ENCODE results near the gene ITGA3.

ITGA3 gene

DNA sequence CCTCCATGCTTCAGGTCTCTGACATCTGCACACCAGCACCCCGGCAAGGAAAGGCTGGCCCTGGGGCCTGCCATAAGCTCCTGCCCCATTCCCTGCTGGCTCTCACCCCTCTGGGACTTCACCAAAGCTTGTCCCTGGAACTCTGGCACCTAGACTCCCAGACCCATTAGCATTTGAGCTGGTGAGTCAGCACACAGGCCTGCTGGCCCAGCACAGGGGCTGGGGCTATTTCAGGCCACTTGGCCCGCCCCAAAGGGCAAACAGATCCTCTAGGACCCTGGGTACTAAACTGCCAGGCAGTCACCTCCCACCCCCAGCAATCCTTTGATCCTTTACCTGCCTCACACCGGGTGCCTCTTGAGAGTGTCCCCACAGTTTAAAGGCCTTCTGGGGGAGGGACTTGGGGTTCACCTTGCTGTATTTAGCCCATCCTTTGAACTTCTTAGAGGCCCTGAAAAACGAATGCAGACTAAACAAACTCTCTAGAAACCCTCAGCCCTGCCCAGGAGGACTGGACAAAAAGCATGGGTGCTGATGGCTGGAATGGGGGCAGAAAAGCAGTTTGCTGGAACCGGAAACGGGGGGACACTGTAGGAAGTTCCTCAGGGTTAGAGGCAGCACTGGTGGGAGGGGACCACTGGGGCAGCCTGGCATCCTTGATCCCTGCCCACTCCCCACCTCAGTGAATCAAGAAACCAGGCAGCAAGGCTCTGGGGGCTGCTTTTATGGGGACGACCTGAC is 77.3 kb downstream of the ITGA3 start:
- no peak for DNase-seq

DNA sequence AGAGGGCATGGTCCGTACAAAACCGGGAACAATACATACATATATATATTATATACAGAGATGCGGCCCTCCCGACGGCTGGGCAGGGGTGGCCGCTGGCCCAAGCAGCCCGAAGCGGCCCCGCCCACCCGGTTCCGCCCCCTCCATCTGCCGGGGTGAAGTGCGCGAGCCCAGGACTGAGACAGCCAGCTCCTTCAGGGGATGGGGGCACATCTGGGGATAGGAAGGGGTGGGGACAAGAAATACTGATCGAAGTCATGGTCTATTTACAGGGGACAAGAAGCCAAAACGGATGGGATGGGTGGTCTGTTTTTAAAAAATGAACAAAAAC is 77.8 kb downstream of the ITGA3 start:
- DNase-seq: no peak

DNA sequence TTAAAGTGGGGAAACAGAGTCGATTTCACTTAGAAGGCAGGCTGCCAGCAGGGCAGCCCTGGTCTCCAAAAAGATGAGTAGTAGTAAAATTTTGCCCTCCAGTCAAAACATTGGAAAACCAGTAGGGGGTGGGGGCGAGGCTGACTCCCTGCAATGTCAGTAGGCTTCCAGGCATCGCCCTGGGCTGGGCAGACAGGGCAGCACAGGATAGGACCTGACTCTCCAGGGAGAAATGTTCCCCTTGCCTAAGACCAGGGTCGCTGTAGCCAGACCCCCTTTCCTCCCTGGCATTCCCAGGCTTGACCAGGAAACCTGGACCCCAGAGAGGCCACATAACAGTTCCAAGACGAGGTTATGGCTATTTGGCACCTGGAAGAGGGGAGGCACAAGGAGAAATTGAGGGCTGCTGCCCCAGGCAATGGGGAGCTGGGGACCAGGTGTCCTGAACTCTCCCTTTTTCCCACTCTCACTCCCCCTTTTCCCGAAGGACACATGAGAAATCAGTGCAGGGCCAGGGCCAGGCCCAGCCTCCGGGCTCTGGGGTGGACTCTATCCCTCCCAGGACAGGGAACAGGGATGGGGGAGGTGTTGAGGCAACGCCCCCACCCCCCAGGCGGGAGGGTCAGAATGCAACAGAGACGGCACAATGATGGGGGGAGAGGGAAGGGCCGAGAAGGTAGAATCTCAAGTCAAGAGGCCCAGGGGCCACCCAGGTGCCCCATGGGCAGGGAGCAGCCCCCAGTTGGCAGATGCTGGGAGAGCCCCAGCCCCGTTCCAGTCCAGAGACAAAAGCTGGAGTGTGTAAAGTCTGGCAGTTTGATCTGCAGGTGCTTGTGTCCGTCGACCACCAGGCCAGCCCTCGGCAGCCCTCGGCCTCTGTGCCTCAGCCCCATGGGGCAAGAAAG is 78.5 kb downstream of the ITGA3 start:
- DNase-seq: no peak

DNA sequence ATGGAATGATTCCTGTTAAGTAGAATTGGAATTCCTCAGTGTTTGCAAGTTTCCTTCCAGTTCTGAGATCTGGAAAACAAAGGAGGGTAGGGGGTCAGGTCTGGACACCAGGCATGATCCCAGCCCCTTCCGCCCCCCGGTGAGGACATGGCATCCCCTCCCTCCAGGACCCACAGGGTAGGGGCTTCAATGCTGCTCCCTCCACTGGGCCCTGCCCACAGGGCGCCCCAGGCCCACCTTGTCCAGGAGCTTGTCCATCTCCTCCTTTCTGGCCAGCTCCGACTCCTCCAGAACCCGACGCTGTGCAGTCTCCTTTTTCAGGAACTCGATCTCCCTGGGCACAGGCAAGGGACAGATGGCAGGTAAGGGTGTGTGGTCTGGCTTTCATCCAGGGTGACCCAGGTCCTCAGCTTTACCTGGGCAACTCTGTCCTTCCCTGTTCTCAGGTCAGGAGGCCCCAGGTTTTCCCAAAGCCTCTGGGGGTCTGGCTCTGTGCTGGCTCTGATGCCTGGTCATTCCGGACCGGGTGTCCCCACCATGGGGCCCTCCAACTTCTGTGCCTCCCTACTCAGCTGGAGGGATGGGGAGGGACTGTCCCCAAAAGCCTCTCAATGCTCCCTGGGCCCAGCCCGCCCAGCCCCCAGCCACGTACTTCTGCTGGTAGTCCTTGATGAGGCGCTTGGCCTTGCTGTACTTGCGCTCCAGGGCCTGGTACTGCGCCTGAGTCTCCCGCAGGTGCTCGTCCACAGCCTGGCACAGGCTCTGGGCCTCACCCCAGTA is 79.6 kb downstream of the ITGA3 start:
- no peak for DNase-seq

DNA sequence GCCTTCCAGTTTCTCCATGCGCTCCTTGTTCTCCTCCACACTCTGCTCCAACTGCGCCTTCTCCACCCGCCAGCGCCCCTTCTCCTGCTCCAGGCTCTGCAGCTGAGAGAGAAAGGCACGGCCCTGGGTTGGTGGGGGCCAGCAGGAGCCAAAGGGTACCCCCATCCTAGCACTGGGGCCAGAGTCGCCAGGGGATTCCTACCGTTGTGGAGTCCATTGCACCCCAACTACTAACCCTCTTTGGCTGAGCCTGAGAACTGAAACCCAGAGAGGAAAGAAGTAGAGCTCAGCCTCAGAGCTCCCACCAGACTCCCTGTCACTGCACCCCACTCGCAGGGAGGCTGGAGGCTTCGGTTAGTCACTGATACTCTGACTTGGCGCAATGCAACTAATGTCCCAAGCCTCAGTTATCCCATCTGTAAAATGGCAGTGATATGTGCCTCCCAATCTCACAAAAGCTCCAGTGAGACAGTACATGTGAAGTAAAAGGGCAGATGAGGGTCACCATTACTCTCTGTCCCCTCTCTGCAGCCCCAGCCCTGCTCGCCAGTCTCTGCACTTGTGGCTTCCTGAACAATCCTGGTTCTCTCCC is 80.3 kb downstream of the ITGA3 start:
- DNase-seq: no peak

DNA sequence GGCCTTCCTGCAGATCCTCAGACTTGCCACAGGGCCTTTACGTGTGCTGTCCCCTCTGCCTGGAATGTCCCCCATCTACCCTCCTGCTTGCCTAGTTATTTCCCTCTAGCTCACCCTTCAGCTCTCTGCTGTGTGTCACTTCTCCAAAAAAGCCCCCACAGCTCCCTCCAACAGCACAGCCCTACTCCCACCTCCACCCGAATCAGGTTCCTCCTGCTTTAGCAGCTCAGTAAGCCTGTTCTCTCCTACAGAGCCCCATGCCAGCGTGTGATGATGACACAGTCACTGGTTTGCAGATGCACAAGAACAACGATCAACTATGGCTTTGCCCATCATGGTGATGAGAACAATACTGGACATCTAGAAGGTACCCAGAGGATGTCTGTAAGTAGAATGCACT is 81.1 kb downstream of the ITGA3 start:
- DNase-seq: no peak

DNA sequence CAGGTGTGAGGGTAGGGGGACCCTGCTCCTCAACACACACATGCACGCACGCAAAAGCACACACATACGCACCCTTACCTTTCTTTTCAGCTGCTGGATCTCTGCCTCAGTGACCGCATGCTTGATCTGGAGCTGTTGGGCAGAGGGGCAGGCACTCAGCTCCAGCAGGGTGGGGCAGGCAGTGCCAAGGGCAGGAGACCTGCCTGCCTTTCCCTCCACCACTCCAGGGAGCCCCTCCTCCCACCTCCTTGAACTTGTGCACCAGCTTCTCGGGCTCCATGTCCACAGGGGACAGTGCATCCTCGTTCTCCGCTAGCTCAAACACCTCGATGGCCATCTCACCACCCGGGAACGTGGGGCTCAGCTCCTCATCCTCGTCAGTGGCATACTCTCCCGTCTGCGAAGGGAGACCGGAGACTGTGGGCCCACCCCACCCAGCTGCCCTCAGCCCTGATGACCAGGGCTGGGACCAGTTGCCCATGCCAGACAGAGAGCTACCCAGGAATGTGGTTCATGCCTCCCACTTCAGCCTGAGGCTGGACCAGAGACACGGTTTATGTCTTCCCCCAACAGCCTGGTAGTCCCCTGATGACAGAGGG is 83.4 kb downstream of the ITGA3 start:
- no peak for DNase-seq
